Measurements from ENCODE around the gene SLC27A1. TPM values are rescaled to one million over a fixed set of nuclear protein-coding genes. Genes with fewer than 3 reads are reported as not detected.

Gene SLC27A1
- total RNA-seq, 1 experiment from 2014 or later = 8.9 TPM

DNA sequence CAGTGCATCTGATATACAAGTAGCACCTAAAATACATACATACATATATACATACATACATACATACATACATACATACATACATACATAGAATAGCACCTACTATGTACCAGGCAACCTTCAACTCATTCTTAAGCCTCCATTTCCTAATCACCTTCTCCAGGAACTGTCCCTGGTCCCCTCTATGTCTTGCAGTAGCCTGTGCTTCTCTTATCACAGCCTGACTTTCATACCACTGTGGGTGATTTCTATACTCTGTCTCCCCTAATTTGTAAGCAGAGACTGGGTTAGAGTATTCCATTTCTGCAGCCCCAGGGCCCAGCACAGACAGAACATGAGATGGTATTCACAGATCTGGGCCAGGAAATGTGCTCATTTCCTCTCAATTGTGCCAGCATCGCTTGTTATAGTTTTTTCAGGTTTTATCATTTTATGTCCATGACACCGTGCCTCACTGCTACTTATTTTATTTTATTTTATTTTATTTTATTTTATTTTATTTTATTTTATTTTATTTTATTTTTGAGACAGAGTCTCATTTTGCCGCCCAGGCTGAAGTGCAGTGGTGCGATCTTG is 70.9 kb downstream of the SLC27A1 start:
- POLR2A ChIA-PET (ENCODE audit: unreplicated experiment) = no interaction called here
- Histone ChIP-seq H3K9ac (ENCODE audit: low read length) (no peak overlapping the region), H3K4me2 (ENCODE audit: low read length) (no peak overlapping the region), H3K4me1 (ENCODE audit: insufficient read depth, low read length) (peaks cover 6% of the 10 kb centered on the region; the same call in 1 of the 2 replicates), H2AFZ (ENCODE audit: low read length) (no peak overlapping the region), H3K27me3 (ENCODE audit: low read length) (no peaks in the 10 kb centered on the region), H3K9me2 (replicated peaks; ENCODE audit: low read length) (no peaks in the 10 kb centered on the region), H3K36me3 (ENCODE audit: low read depth, low read length) (no peaks in the 10 kb centered on the region), H3K79me2 (ENCODE audit: low read length) (no peaks in the 10 kb centered on the region), H3K27ac (ENCODE audit: low read length) (no peak overlapping the region), H4K20me1 (ENCODE audit: low read length) (no peaks in the 10 kb centered on the region), H3K4me3 (ENCODE audit: low read length) (no peak overlapping the region), H3F3A (ENCODE audit: low read length, unreplicated experiment) (no peaks in the 10 kb centered on the region), H3K9me3 (ENCODE audit: low read length) (no peaks in the 10 kb centered on the region)
- no peak for TF ChIP-seq EZH2phosphoT487 (IDR thresholded peaks at IDR 0.05; ENCODE audit: borderline replicate concordance, low read length)
- TF ChIP-seq, protein P1, sequence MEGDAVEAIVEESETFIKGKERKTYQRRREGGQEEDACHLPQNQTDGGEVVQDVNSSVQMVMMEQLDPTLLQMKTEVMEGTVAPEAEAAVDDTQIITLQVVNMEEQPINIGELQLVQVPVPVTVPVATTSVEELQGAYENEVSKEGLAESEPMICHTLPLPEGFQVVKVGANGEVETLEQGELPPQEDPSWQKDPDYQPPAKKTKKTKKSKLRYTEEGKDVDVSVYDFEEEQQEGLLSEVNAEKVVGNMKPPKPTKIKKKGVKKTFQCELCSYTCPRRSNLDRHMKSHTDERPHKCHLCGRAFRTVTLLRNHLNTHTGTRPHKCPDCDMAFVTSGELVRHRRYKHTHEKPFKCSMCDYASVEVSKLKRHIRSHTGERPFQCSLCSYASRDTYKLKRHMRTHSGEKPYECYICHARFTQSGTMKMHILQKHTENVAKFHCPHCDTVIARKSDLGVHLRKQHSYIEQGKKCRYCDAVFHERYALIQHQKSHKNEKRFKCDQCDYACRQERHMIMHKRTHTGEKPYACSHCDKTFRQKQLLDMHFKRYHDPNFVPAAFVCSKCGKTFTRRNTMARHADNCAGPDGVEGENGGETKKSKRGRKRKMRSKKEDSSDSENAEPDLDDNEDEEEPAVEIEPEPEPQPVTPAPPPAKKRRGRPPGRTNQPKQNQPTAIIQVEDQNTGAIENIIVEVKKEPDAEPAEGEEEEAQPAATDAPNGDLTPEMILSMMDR (conservative IDR thresholded peaks at IDR 0.05; ENCODE audit: low read depth, low read length) = no peak
- TF ChIP-seq EZH2 (IDR thresholded peaks at IDR 0.05; ENCODE audit: low read length, unreplicated experiment) = no peak
- no peak for ATAC-seq
- intact Hi-C loops (cut with micrococcal nuclease) = no loop called here
- CTCF ChIA-PET = no interaction called here
- DNase-seq = no peak
- BruUV-seq (replicated peaks) = no TSS peak

DNA sequence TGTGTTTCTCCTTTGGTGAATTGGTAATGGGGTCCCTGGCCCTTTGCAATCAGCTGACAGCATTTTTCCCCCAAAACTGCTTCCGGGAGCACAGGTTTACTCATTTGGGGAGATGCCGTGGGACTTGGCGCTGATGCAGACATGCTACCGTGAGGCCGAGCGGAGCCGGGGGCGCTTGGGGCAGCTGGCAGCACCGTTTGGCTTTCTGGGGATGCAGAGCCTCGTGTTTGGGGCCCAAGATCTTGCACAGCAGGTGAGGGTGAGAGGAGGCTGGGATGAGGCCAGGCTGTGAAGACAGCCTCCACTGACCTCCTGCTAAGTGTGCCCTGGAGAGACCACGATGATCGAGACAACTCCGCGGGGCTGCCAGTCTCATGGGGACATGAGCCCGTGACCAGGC is 71.7 kb downstream of the SLC27A1 start:
- no peak overlapping the region for H3K27ac ChIP-seq (ENCODE audit: low read length)
- H3K27me3 ChIP-seq (ENCODE audit: low read length) = no peaks in the 10 kb centered on the region
- no peaks in the 10 kb centered on the region for H3K36me3 ChIP-seq (ENCODE audit: low read depth, low read length)
- H3K9me2 ChIP-seq (replicated peaks; ENCODE audit: low read length) = no peaks in the 10 kb centered on the region
- no peaks in the 10 kb centered on the region for H3K79me2 ChIP-seq (ENCODE audit: low read length)
- H3K4me3 ChIP-seq (ENCODE audit: low read length) = no peak overlapping the region
- no peaks in the 10 kb centered on the region for H3K9me3 ChIP-seq (ENCODE audit: low read length)
- DNase-seq = no peak
- no peak overlapping the region for H2AFZ ChIP-seq (ENCODE audit: low read length)
- ChIA-PET POLR2A (ENCODE audit: unreplicated experiment) (no interaction called here), CTCF (no interaction called here)
- intact Hi-C loops (cut with micrococcal nuclease) = no loop called here
- no peaks in the 10 kb centered on the region for H3F3A ChIP-seq (ENCODE audit: low read length, unreplicated experiment)
- TF ChIP-seq EZH2phosphoT487 (IDR thresholded peaks at IDR 0.05; ENCODE audit: borderline replicate concordance, low read length) (no peak), EZH2 (IDR thresholded peaks at IDR 0.05; ENCODE audit: low read length, unreplicated experiment) (no peak)
- H3K9ac ChIP-seq (ENCODE audit: low read length) = no peak overlapping the region
- H3K4me2 ChIP-seq (ENCODE audit: low read length) = no peak overlapping the region
- H4K20me1 ChIP-seq (ENCODE audit: low read length) = no peaks in the 10 kb centered on the region
- ATAC-seq = no peak
- no TSS peak for BruUV-seq (replicated peaks)
- peaks cover 6% of the 10 kb centered on the region; the same call in 1 of the 2 replicates for H3K4me1 ChIP-seq (ENCODE audit: insufficient read depth, low read length)

DNA sequence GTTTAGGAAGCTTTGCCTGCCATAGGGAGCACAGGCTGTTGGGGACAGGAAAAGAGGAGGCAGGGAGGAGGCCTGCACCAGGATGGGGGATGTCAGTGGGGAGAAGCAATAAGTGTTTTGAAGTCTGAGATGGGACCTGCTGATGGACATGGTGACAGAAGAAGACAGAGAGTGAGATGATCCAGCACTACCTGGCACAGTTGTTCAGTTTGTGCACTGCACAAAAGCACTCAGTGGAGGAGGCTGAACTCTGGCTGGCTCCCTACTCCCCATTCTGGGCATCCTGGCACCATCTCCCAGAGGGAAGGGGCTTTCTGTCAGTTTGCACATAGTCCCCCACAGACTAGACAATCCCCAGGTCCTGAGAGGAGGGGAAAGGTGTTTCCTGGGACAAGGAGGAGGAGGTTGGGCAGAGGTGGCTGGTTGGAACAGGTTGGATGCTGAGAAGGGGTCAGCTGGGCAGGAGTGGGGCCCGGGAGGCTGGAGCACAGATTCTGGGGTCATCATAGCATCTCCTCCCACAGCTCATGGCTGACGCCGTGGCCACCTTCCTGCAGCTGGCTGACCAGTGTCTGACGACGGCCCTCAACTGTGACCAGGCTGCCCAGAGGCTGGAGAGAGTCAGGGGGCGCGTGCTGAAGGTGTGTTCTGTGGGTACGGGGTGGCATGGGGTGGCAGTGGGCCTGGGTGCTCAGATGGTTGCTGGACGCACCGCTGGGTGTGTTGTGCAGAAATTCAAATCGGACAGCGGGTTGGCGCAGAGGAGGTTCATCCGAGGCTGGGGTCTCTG is 72.7 kb downstream of the SLC27A1 start:
- POLR2A ChIA-PET (ENCODE audit: unreplicated experiment) = no interaction called here
- TF ChIP-seq EZH2 (IDR thresholded peaks at IDR 0.05; ENCODE audit: low read length, unreplicated experiment) (no peak), EZH2phosphoT487 (IDR thresholded peaks at IDR 0.05; ENCODE audit: borderline replicate concordance, low read length) (no peak)
- TF ChIP-seq, protein P1 (conservative IDR thresholded peaks at IDR 0.05; ENCODE audit: low read depth, low read length) = no peak

More for the DNA sequence above, 72.7 kb downstream of the SLC27A1 start:
- Histone ChIP-seq H3K27me3 (ENCODE audit: low read length) (no peaks in the 10 kb centered on the region), H3K27ac (ENCODE audit: low read length) (no peak overlapping the region), H3K9me2 (replicated peaks; ENCODE audit: low read length) (no peaks in the 10 kb centered on the region), H3K9me3 (ENCODE audit: low read length) (no peaks in the 10 kb centered on the region), H3K79me2 (ENCODE audit: low read length) (no peaks in the 10 kb centered on the region), H4K20me1 (ENCODE audit: low read length) (no peaks in the 10 kb centered on the region), H2AFZ (ENCODE audit: low read length) (no peak overlapping the region), H3K4me3 (ENCODE audit: low read length) (no peak overlapping the region), H3K36me3 (ENCODE audit: low read depth, low read length) (no peaks in the 10 kb centered on the region), H3K4me1 (ENCODE audit: insufficient read depth, low read length) (peaks cover 6% of the 10 kb centered on the region; the same call in 1 of the 2 replicates), H3K9ac (ENCODE audit: low read length) (no peak overlapping the region), H3F3A (ENCODE audit: low read length, unreplicated experiment) (no peaks in the 10 kb centered on the region), H3K4me2 (ENCODE audit: low read length) (no peak overlapping the region)
- ATAC-seq (no peak), DNase-seq (no peak)
- no TSS peak for BruUV-seq (replicated peaks)
- intact Hi-C loops (cut with micrococcal nuclease) = no loop called here
- CTCF ChIA-PET = no interaction called here
